IMR-90 (cell line): ENCODE measurements around the gene MLH1. TPM values are rescaled to one million over a fixed set of nuclear protein-coding genes. Genes with fewer than 3 reads are reported as not detected.

ENCODE experiments used
- ATAC-seq: fragments of 200-7000 bp; cut with Tn5 transposase; 2 replicates; pipeline ENCODE4 v1.9.1; 2020; ENCODE audit warnings: low read depth, mild to moderate bottlenecking, moderate library complexity
- BruUV-seq: library from RNA; stranded (reverse); fragments of 400-500 nt; replicated peaks from 2 replicates; lab custom pipeline; 2021; lab: Mats Ljungman, UMichigan
- CTCF ChIA-PET: fragments of 300-600 bp; formaldehyde crosslinking; extraction: SDS; loops from one replicate; lab custom pipeline; 2021; ENCODE audit warnings: antibody characterized with exemption; lab: Yijun Ruan, JAX
- POLR2A ChIA-PET: fragments of 300-600 bp; sonication (Branson Sonifier 250); formaldehyde crosslinking; loops from one replicate; lab custom pipeline; 2022; ENCODE audit warnings: antibody characterized with exemption; ENCODE audit not compliant: unreplicated experiment; lab: Charles Lee
- DNase-seq: peaks from one replicate; pipeline ENCODE4 v3.0.0; 2013
- H2AFZ ChIP-seq: replicated peaks from 2 replicates; pipeline ENCODE3; 2013; ENCODE audit warnings: low read length, mild to moderate bottlenecking; ENCODE audit not compliant: poor library complexity
- H2AK5ac ChIP-seq: 2 replicates; pipeline ENCODE4 v1.6.1; 2013; ENCODE audit warnings: low read depth, low read length, inconsistent platforms
- H2AK9ac ChIP-seq: replicated peaks from 2 replicates; pipeline ENCODE3; 2013; ENCODE audit warnings: mild to moderate bottlenecking, low read depth, low read length, moderate library complexity; ENCODE audit not compliant: poor library complexity
- H2BK120ac ChIP-seq: 2 replicates; pipeline ENCODE4 v1.6.1; 2013; ENCODE audit warnings: low read depth, low read length, inconsistent platforms
- H2BK15ac ChIP-seq: 3 replicates; pipeline ENCODE4 v1.6.1; 2013; ENCODE audit warnings: low read depth, low read length, inconsistent platforms
- H2BK20ac ChIP-seq: 2 replicates; pipeline ENCODE4 v1.6.1; 2013; ENCODE audit warnings: low read depth, mild to moderate bottlenecking, inconsistent platforms, low read length, moderate library complexity
- H2BK5ac ChIP-seq: 2 replicates; pipeline ENCODE4 v1.6.1; 2013; ENCODE audit warnings: mild to moderate bottlenecking, low read depth, low read length, inconsistent platforms; ENCODE audit not compliant: poor library complexity, severe bottlenecking
- H3K14ac ChIP-seq: replicated peaks from 2 replicates; pipeline ENCODE4 v1.6.1; 2013; ENCODE audit warnings: low read depth, low read length, inconsistent platforms
- H3K18ac ChIP-seq: 2 replicates; pipeline ENCODE4 v1.6.1; 2013; ENCODE audit warnings: low read depth, low read length, control low read depth
- H3K23ac ChIP-seq: 2 replicates; pipeline ENCODE4 v1.6.1; 2013; ENCODE audit warnings: low read depth, low read length, inconsistent platforms
- H3K27ac ChIP-seq: 2 replicates; pipeline ENCODE4 v1.5.1; 2013; ENCODE audit warnings: mild to moderate bottlenecking, control low read depth, low read length; ENCODE audit not compliant: insufficient read depth
- H3K27me3 ChIP-seq: 2 replicates; pipeline ENCODE4 v1.6.1; 2013; ENCODE audit warnings: low read length; ENCODE audit not compliant: control insufficient read depth, insufficient read depth
- H3K36me3 ChIP-seq: 2 replicates; pipeline ENCODE4 v1.6.1; 2013; ENCODE audit warnings: low read length, mixed read lengths; ENCODE audit not compliant: control insufficient read depth, insufficient read depth
- H3K4ac ChIP-seq: 2 replicates; pipeline ENCODE4 v1.6.1; 2013; ENCODE audit warnings: low read depth, low read length, inconsistent platforms
- H3K4me1 ChIP-seq: 2 replicates; pipeline ENCODE4 v1.6.1; 2013; ENCODE audit warnings: low read length, mixed read lengths; ENCODE audit not compliant: control insufficient read depth, insufficient read depth
- H3K4me2 ChIP-seq: 2 replicates; pipeline ENCODE4 v1.6.1; 2013; ENCODE audit warnings: low read depth, mild to moderate bottlenecking, control low read depth, low read length, moderate library complexity
- H3K4me3 ChIP-seq: 2 replicates; pipeline ENCODE4 v1.5.1; 2013; ENCODE audit warnings: low read depth, mild to moderate bottlenecking, control low read depth, low read length, moderate library complexity; ENCODE audit not compliant: insufficient read depth
- H3K56ac ChIP-seq: 2 replicates; pipeline ENCODE4 v1.6.1; 2013; ENCODE audit warnings: low read length, inconsistent platforms; ENCODE audit not compliant: insufficient read depth; ENCODE audit errors: extremely low read depth
- H3K79me1 ChIP-seq, 2 experiments: 2 replicates each; pipeline ENCODE4 v1.6.1; 2013; ENCODE audit warnings: low read length in 2 of 2, inconsistent platforms in 1 of 2, low read depth in 1 of 2
- H3K9ac ChIP-seq: 2 replicates; pipeline ENCODE4 v1.6.1; 2013; ENCODE audit warnings: low read depth, low read length, control low read depth
- H3K9me1 ChIP-seq: 2 replicates; pipeline ENCODE4 v1.6.1; 2013; ENCODE audit warnings: low read length, inconsistent platforms; ENCODE audit not compliant: insufficient read depth
- H3K9me3 ChIP-seq: 2 replicates; pipeline ENCODE4 v1.6.1; 2013; ENCODE audit warnings: low read length; ENCODE audit not compliant: control insufficient read depth, insufficient read depth
- H4K20me1 ChIP-seq: 2 replicates; pipeline ENCODE4 v1.6.1; 2013; ENCODE audit warnings: low read length, inconsistent platforms; ENCODE audit not compliant: insufficient read depth
- H4K5ac ChIP-seq: 2 replicates; pipeline ENCODE4 v1.6.1; 2013; ENCODE audit warnings: mild to moderate bottlenecking, low read depth, low read length, control low read depth
- H4K8ac ChIP-seq, 2 experiments: 2 replicates each; pipeline ENCODE4 v1.6.1; 2013; ENCODE audit warnings: low read depth in 2 of 2, low read length in 2 of 2, control low read depth in 1 of 2, inconsistent platforms in 1 of 2
- H4K91ac ChIP-seq: 2 replicates; pipeline ENCODE4 v1.6.1; 2013; ENCODE audit warnings: low read depth, low read length, inconsistent platforms; ENCODE audit not compliant: insufficient read depth
- CEBPB ChIP-seq: IDR thresholded peaks from 2 replicates; pipeline ENCODE4 v1.6.1; 2012; ENCODE audit warnings: low read depth, low read length, improper control_type of control experiment
- MAFK ChIP-seq: IDR thresholded peaks from 2 replicates; pipeline ENCODE4 v1.6.1; 2012; ENCODE audit warnings: low read depth, low read length, improper control_type of control experiment
- MAZ ChIP-seq: IDR thresholded peaks from 2 replicates; pipeline ENCODE4 v1.6.1; 2012; ENCODE audit warnings: low read depth, mild to moderate bottlenecking, low read length, improper control_type of control experiment, moderate library complexity, borderline replicate concordance
- POLR2A ChIP-seq: IDR thresholded peaks from 2 replicates; pipeline ENCODE4 v1.6.1; 2012; ENCODE audit warnings: mild to moderate bottlenecking, low read depth, low read length
- RCOR1 ChIP-seq: IDR thresholded peaks from 2 replicates; pipeline ENCODE4 v1.6.1; 2012; ENCODE audit warnings: mild to moderate bottlenecking, low read length, improper control_type of control experiment; ENCODE audit not compliant: insufficient replicate concordance
- SMC3 ChIP-seq: fragments of 150-350 bp; IDR thresholded peaks from 2 replicates; pipeline ENCODE4 v1.6.1; 2016; ENCODE audit warnings: low read depth, mild to moderate bottlenecking, antibody characterized with exemption, low read length, moderate library complexity
- dilution Hi-C: fragments of 300-500 bp; cut with HindIII; formaldehyde crosslinking; loops from one replicate; pipeline ENCODE4 v1.14.3; 2018; ENCODE audit warnings: low sequenced_read_pairs; ENCODE audit not compliant: unreplicated experiment
- in situ Hi-C: fragments of 300-500 bp; cut with MboI; formaldehyde crosslinking; loops from 3 replicates; pipeline ENCODE4 v1.14.3; 2019; ENCODE audit warnings: low sequenced_read_pairs, inconsistent platforms, mixed read lengths
- intact Hi-C: fragments of 100-400 bp; cut with micrococcal nuclease; formaldehyde crosslinking; loops from 2 replicates; pipeline ENCODE4 v1.10.0; 2022
- polyA plus RNA-seq, 3 experiments: library from polyadenylated mRNA; depleted of rRNA; stranded (reverse); fragments of >200 nt; gene quantifications; 2 replicates each; pipeline ENCODE4 v1.2.3, GENCODE V29; 2012; ENCODE audit warnings: low replicate concordance in 1 of 3
- total RNA-seq: library from RNA; depleted of rRNA; stranded (reverse); fragments of >200 nt; gene quantifications from 2 replicates; pipeline ENCODE4 v1.2.3, GENCODE V29; 2012
- TF ChIP-seq, protein P1 (sequence below): fragments of 150-350 bp; IDR thresholded peaks from 2 replicates; pipeline ENCODE4 v1.6.1; 2017; ENCODE audit warnings: mild to moderate bottlenecking, antibody characterized with exemption, low read length, low read depth

MLH1 gene
- total and polyA plus RNA-seq, 2 of the 4 experiments (the other 2 are of a cell fraction) = 30.2 to 54.1 TPM

DNA sequence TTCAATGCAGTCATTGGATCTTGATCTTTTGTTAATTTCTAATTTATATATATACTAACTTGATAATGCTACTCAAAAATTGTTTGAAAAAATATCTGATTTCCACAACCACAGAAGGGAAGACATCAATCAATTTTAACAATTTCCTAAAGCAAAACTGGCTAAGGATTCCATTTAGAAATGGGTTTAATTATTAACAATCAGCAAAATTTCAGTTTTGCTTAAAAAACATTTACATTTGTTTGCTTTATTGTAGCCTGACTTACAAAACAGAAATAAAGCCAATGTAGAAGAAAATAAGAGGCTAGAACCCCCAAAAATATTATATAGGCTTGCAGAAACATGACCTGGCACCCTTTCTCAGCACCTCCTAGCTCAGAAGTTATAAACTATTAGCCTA, 106.2 kb downstream of the MLH1 start:
- H3K9me1 ChIP-seq = peaks cover 3% of the 10 kb centered on the region; the same call in 1 of the 2 replicates
- no peak for ATAC-seq
- no peak overlapping the region for H3K14ac ChIP-seq
- no peak for DNase-seq
- H2BK15ac ChIP-seq = no peak overlapping the region
- dilution Hi-C loops = no loop called here
- intact Hi-C loops = no loop called here
- H2AK9ac ChIP-seq = no peak overlapping the region
- no peak overlapping the region for H3K27ac ChIP-seq
- peaks cover 3% of the 10 kb centered on the region for H3K36me3 ChIP-seq
- H4K8ac ChIP-seq = no peak overlapping the region
- no peak overlapping the region for H3K4me2 ChIP-seq
- H2BK20ac ChIP-seq = no peak overlapping the region
- in situ Hi-C loops = no loop called here
- H3K4me3 ChIP-seq = no peak overlapping the region
- ChIA-PET CTCF (no interaction called here), POLR2A (no interaction called here)
- no peak overlapping the region for H2BK5ac ChIP-seq
- H4K91ac ChIP-seq = no peak overlapping the region
- H2AK5ac ChIP-seq = no peak overlapping the region
- no peaks in the 10 kb centered on the region; the same call in 1 of the 2 replicates for H4K20me1 ChIP-seq
- H3K27me3 ChIP-seq = no peaks in the 10 kb centered on the region
- no peak overlapping the region for H3K23ac ChIP-seq
- peaks cover 5% of the 10 kb centered on the region; the same call in 1 of the 2 replicates for H3K4me1 ChIP-seq
- no peak for TF ChIP-seq MAZ
- TF ChIP-seq RCOR1 = no peak
- 0 out of 2 replicates have a peak, but pooled peaks have one; percentile 5 for TF ChIP-seq MAFK
- TF ChIP-seq, protein P1, sequence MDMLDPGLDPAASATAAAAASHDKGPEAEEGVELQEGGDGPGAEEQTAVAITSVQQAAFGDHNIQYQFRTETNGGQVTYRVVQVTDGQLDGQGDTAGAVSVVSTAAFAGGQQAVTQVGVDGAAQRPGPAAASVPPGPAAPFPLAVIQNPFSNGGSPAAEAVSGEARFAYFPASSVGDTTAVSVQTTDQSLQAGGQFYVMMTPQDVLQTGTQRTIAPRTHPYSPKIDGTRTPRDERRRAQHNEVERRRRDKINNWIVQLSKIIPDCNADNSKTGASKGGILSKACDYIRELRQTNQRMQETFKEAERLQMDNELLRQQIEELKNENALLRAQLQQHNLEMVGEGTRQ = no peak
- no peak for TF ChIP-seq POLR2A
- no peak for TF ChIP-seq CEBPB
- TF ChIP-seq SMC3 = no peak
- H3K9me3 ChIP-seq = no peaks in the 10 kb centered on the region
- H4K5ac ChIP-seq = no peak overlapping the region
- no peak overlapping the region for H2BK120ac ChIP-seq
- no peak overlapping the region for H3K18ac ChIP-seq
- H3K9ac ChIP-seq = no peak overlapping the region
- no peak overlapping the region for H3K4ac ChIP-seq
- BruUV-seq = no TSS peak
- peaks cover 13 to 37% of the 10 kb centered on the region in 2 experiments for H3K79me1 ChIP-seq
- no peak overlapping the region for H2AFZ ChIP-seq
- no peak overlapping the region for H3K56ac ChIP-seq
